H1 (cell line): ENCODE results near the gene SF3B3. TPM values are rescaled to one million over a fixed set of nuclear protein-coding genes. Genes with fewer than 3 reads are reported as not detected.

Source experiments
- JUN ChIP-seq: IDR thresholded peaks from 2 replicates; pipeline ENCODE4 v1.6.1; 2011; ENCODE audit warnings: low read depth, mild to moderate bottlenecking, improper control_type of control experiment, low read length
- RNF2 ChIP-seq: fragments of 200-900, 300-1000 bp; sonication (generic); IDR thresholded peaks from 2 replicates; pipeline ENCODE4 v1.7.1; 2016; ENCODE audit warnings: borderline replicate concordance, low read depth, mild to moderate bottlenecking, antibody characterized with exemption, low read length; ENCODE audit not compliant: poor library complexity, severe bottlenecking; ENCODE audit errors: missing control alignments
- TBP ChIP-seq: IDR thresholded peaks from 2 replicates; pipeline ENCODE4 v1.6.1; 2011; ENCODE audit warnings: low read depth, low read length, improper control_type of control experiment
- polyA plus RNA-seq, 7 experiments: library from polyadenylated mRNA; depleted of rRNA in 3 of 7; stranded (reverse) in 5 of 7; unstranded in 2 of 7; fragments of >200 nt in 5 of 7; fragments of 200-250 nt in 2 of 7; gene quantifications; 1 replicate in 5 of 7; 2 replicates in 1 of 7; 4 replicates in 1 of 7; pipeline versions ENCODE4 v1.2.1 to v1.2.3, GENCODE V29; 2011 to 2013; ENCODE audit warnings: missing spikeins in 2 of 7, mixed read lengths in 2 of 7
- total RNA-seq: library from RNA; stranded (reverse); fragmentation: NEBNext Ultra II Directional; extraction: Animal tissue kit (Norgen Biotek cat#: 25700); gene quantifications from 2 replicates; pipeline ENCODE4 v1.2.1, GENCODE V29; 2021
- TF ChIP-seq, protein P1 (sequence below): fragments of 300-600 bp; sonication (generic); IDR thresholded peaks from 2 replicates; pipeline ENCODE4 v1.7.1; 2012; ENCODE audit warnings: low read length, moderate library complexity, mild to moderate bottlenecking, inconsistent platforms; ENCODE audit not compliant: insufficient replicate concordance
- TF ChIP-seq, protein P2 (sequence below): IDR thresholded peaks from 2 replicates; pipeline ENCODE4 v1.6.1; 2012; ENCODE audit warnings: inconsistent platforms

Gene SF3B3
- total and polyA plus RNA-seq, 2 of the 8 experiments (the other 6 are each of a cell fraction or from before 2014, with no cell fraction given), result 241 to 521 TPM

- TF ChIP-seq, protein P1, sequence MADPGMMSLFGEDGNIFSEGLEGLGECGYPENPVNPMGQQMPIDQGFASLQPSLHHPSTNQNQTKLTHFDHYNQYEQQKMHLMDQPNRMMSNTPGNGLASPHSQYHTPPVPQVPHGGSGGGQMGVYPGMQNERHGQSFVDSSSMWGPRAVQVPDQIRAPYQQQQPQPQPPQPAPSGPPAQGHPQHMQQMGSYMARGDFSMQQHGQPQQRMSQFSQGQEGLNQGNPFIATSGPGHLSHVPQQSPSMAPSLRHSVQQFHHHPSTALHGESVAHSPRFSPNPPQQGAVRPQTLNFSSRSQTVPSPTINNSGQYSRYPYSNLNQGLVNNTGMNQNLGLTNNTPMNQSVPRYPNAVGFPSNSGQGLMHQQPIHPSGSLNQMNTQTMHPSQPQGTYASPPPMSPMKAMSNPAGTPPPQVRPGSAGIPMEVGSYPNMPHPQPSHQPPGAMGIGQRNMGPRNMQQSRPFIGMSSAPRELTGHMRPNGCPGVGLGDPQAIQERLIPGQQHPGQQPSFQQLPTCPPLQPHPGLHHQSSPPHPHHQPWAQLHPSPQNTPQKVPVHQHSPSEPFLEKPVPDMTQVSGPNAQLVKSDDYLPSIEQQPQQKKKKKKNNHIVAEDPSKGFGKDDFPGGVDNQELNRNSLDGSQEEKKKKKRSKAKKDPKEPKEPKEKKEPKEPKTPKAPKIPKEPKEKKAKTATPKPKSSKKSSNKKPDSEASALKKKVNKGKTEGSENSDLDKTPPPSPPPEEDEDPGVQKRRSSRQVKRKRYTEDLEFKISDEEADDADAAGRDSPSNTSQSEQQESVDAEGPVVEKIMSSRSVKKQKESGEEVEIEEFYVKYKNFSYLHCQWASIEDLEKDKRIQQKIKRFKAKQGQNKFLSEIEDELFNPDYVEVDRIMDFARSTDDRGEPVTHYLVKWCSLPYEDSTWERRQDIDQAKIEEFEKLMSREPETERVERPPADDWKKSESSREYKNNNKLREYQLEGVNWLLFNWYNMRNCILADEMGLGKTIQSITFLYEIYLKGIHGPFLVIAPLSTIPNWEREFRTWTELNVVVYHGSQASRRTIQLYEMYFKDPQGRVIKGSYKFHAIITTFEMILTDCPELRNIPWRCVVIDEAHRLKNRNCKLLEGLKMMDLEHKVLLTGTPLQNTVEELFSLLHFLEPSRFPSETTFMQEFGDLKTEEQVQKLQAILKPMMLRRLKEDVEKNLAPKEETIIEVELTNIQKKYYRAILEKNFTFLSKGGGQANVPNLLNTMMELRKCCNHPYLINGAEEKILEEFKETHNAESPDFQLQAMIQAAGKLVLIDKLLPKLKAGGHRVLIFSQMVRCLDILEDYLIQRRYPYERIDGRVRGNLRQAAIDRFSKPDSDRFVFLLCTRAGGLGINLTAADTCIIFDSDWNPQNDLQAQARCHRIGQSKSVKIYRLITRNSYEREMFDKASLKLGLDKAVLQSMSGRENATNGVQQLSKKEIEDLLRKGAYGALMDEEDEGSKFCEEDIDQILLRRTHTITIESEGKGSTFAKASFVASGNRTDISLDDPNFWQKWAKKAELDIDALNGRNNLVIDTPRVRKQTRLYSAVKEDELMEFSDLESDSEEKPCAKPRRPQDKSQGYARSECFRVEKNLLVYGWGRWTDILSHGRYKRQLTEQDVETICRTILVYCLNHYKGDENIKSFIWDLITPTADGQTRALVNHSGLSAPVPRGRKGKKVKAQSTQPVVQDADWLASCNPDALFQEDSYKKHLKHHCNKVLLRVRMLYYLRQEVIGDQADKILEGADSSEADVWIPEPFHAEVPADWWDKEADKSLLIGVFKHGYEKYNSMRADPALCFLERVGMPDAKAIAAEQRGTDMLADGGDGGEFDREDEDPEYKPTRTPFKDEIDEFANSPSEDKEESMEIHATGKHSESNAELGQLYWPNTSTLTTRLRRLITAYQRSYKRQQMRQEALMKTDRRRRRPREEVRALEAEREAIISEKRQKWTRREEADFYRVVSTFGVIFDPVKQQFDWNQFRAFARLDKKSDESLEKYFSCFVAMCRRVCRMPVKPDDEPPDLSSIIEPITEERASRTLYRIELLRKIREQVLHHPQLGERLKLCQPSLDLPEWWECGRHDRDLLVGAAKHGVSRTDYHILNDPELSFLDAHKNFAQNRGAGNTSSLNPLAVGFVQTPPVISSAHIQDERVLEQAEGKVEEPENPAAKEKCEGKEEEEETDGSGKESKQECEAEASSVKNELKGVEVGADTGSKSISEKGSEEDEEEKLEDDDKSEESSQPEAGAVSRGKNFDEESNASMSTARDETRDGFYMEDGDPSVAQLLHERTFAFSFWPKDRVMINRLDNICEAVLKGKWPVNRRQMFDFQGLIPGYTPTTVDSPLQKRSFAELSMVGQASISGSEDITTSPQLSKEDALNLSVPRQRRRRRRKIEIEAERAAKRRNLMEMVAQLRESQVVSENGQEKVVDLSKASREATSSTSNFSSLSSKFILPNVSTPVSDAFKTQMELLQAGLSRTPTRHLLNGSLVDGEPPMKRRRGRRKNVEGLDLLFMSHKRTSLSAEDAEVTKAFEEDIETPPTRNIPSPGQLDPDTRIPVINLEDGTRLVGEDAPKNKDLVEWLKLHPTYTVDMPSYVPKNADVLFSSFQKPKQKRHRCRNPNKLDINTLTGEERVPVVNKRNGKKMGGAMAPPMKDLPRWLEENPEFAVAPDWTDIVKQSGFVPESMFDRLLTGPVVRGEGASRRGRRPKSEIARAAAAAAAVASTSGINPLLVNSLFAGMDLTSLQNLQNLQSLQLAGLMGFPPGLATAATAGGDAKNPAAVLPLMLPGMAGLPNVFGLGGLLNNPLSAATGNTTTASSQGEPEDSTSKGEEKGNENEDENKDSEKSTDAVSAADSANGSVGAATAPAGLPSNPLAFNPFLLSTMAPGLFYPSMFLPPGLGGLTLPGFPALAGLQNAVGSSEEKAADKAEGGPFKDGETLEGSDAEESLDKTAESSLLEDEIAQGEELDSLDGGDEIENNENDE, result no peak
- TF ChIP-seq JUN, result no peak
- TF ChIP-seq TBP, result no peak
- no peak for TF ChIP-seq RNF2
- TF ChIP-seq, protein P2, sequence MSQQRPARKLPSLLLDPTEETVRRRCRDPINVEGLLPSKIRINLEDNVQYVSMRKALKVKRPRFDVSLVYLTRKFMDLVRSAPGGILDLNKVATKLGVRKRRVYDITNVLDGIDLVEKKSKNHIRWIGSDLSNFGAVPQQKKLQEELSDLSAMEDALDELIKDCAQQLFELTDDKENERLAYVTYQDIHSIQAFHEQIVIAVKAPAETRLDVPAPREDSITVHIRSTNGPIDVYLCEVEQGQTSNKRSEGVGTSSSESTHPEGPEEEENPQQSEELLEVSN, result no peak
These were observed 68.0 kb downstream of the SF3B3 start (continued) for GRCh38 chr16:70591615-70592014.
